ENCODE data around the gene IL1B. TPM values are rescaled to one million over a fixed set of nuclear protein-coding genes. Genes with fewer than 3 reads are reported as not detected.

IL1B gene
- total RNA-seq: 0.88 TPM

DNA sequence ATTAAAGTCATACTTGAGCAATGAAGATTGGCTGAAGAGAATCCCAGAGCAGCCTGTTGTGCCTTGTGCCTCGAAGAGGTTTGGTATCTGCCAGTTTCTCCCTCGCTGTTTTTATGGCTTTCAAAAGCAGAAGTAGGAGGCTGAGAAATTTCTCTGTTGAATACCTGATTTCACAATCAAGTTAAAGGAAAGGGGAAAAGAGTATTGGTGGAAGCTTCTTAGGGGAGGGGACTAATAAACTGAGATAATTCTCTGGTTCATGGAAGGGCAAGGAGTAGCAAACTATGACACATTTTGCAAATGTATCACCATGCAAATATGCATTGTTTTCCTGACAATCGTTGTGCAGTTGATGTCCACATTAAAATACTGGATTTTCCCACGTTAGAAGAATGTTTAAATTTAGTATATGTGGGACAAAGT, at the start of gene IL1B:
Gene IL1B, minus strand, starts transcription at position 85 of the 423 bp plus-strand sequence. CDS start 550 bp downstream, outside the sequence.

DNA sequence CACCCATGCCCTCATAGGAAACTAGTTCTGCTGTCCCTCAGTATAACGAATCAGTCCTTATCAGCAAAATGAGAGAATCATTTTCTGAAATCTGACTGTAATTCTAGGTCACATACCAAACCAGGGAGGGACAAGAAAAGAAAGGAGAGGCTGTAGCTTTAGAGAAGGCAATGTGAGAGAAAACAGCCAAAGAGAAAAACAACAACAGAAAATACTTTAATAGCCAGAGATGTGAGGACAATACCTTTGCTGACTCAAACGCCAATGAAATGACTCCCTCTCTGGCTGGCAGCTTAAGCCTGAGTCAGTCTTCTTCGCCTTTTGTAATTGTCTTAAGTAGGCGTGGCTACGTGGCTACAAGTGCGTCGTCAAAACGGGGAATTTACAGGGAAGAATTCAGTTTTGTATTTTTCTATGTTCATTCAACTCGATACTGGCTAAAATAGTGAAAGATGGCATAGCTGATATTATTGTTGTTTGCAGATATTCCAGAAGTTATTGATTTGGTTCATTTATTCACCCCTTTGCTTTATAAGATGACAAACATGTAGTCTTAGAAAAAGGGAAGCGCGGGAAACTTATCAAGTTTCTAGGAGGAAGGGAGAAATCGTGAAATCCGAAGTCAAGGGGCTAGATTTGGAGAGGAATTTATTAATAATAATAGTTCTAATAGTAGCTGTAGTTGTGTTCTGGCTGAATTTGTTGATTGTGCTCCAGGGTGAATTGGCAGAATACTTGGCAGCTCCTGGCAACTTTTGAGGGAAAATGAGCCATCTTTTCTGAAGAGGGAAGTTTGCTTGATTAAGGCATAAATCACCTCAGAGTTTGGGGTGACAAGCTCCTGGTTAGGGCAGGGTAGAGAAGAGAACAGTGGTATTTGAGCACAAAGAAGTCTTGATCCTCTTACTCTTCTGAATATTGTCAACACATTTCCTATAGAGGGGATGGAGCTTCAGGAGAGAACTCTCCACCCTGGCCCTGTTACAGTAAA, 52.1 kb downstream of the IL1B start, which contains the start of gene IL1A:
Gene IL1A, minus strand, starts transcription at position 295 of the 991 bp plus-strand sequence. CDS start 723 bp downstream, outside the sequence.

Other genes with a start within 250 kb of the IL1B start
- gene SLC20A1, start 190.8 kb downstream of the IL1B start, total RNA-seq: 52.1 TPM
- gene NT5DC4, start 115.8 kb downstream of the IL1B start, total RNA-seq: not detected
- gene CKAP2L, start 72.2 kb downstream of the IL1B start, total RNA-seq: 8.2 TPM
- 0.41 TPM for gene IL1A, start 52.3 kb downstream of the IL1B start, total RNA-seq
- gene IL37, start 74.4 kb upstream of the IL1B start, total RNA-seq: not detected
- gene IL36G, start 141.2 kb upstream of the IL1B start, total RNA-seq: not detected
- gene IL36A, start 168.7 kb upstream of the IL1B start, total RNA-seq: not detected
- gene IL36B, start 216.1 kb upstream of the IL1B start, total RNA-seq: not detected
- not detected for gene IL36RN, start 222.4 kb upstream of the IL1B start, total RNA-seq
- gene IL1F10, start 231.2 kb upstream of the IL1B start, total RNA-seq: not detected